Measurements from ENCODE around the gene SEC24B.

Gene SEC24B

DNA sequence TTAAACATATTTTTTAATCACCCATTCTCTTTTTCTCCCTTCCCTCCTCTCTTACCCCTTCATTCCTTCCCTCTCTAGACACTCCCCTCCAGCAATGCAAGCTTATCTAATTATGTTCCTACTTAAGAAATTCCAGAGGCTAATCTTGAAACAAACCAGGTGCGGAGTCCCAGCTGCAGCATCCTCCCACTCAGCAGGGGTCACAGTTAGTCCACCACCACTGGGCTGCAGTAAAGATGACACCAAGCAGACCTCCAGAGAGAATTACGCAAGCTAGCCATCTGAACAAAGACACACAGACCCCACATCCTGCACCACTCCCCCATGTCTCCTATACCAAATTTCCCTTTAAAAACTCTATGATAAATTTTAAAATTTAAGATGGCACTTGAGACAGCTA, 13.9 kb upstream of the SEC24B start:
- POLR2A ChIA-PET = no interaction called here
- CTCF ChIA-PET = interaction anchor here (0.6 to 1.3 kb wide), 4 partner anchors 14 to 685 kb away, joined by 3 to 4 read pairs (median 3); partner anchors contain the start of gene SEC24B
- DNase-seq (ENCODE audit: extremely low spot score) = no peak
- TF ChIP-seq FOXA1 (IDR thresholded peaks at IDR 0.05) = no peak
- no peak for TF ChIP-seq FOXK2 (IDR thresholded peaks at IDR 0.05)
- no peak for TF ChIP-seq ZNF384 (IDR thresholded peaks at IDR 0.05)

- ChIA-PET CTCF (no interaction called here), POLR2A (no interaction called here)
- no peak for DNase-seq (ENCODE audit: extremely low spot score)
- TF ChIP-seq CTBP1 (IDR thresholded peaks at IDR 0.05; ENCODE audit: borderline replicate concordance) (no peak), FOXM1 (IDR thresholded peaks at IDR 0.05; ENCODE audit: borderline replicate concordance) (no peak), ARNT (IDR thresholded peaks at IDR 0.05) (no peak), FOXA1 (IDR thresholded peaks at IDR 0.05) (no peak)
Observed at GRCh38 chr4:109424093-109424841, 9.3 kb upstream of the SEC24B start.

GRCh38 chr4:109425405-109425804, 8.2 kb upstream of the SEC24B start:
- TF ChIP-seq PKNOX1 (IDR thresholded peaks at IDR 0.05) (no peak), HDGF (IDR thresholded peaks at IDR 0.05; ENCODE audit: borderline replicate concordance) (no peak), L3MBTL2 (conservative IDR thresholded peaks at IDR 0.05) (no peak), LEF1 (IDR thresholded peaks at IDR 0.05; ENCODE audit: borderline replicate concordance) (no peak), FOXK2 (IDR thresholded peaks at IDR 0.05) (no peak), CTBP1 (IDR thresholded peaks at IDR 0.05; ENCODE audit: borderline replicate concordance) (no peak)
- POLR2A ChIA-PET = interaction anchor here (1.0 kb wide), 1 partner anchor 304 kb away, joined by 3 read pairs; no protein-coding TSS in a partner anchor
- no peak for DNase-seq (ENCODE audit: extremely low spot score)
- CTCF ChIA-PET = no interaction called here

DNA sequence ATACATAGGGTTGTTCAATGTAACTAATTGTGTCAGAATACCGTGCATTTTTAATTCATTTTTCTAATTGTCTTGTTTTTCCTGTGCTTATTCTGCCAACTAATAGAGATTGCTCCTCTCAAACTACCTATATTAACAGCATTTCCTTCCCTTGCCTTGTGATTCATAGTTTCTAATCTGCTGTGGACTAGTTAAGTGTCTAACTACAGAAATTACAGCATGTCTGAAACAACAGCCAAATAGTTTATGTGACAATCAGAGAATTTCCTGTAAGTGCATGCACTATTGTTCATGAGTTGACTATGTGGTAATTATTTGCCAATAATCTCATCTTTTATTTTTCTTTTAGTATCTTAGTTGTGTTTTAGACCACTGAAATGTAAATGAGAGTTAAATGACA, 4.1 kb upstream of the SEC24B start:
- TF ChIP-seq SP1 (IDR thresholded peaks at IDR 0.05) (no peak), SUZ12 (IDR thresholded peaks at IDR 0.05) (no peak), LEF1 (IDR thresholded peaks at IDR 0.05; ENCODE audit: borderline replicate concordance) (no peak), HDGF (IDR thresholded peaks at IDR 0.05; ENCODE audit: borderline replicate concordance) (no peak)
- DNase-seq (ENCODE audit: extremely low spot score) = no peak
- CTCF ChIA-PET = no interaction called here
- POLR2A ChIA-PET = no interaction called here

DNA sequence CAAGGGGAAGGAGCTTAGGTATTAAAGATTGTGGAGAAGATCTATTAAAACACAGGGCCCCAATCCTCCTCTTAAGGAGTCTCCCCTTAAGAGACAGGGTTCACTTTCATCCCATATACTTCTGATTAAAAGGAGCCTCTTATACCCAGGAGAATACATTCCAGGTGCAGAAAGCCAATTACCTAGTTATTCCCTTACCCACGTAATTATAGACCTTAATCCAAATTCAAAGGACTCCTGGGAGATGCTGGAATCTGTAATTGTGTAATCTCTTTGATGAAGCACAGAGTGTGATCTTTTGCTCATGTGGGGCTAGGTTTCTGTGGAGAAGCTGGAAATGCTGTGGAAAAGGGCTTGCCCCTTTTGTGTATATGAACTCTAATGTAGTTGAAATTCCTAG, 1.4 kb upstream of the SEC24B start:
- no peak for DNase-seq (ENCODE audit: extremely low spot score)
- CTCF ChIA-PET = interaction anchor here (0.9 to 1.4 kb wide), 3 partner anchors 32 to 391 kb away, joined by 3 to 4 read pairs (median 3); no protein-coding TSS in a partner anchor
- TF ChIP-seq FOXM1 (IDR thresholded peaks at IDR 0.05; ENCODE audit: borderline replicate concordance) = no peak
- TF ChIP-seq L3MBTL2 (conservative IDR thresholded peaks at IDR 0.05) = no peak
- no peak for TF ChIP-seq FOXA1 (IDR thresholded peaks at IDR 0.05)
- no peak for TF ChIP-seq PKNOX1 (IDR thresholded peaks at IDR 0.05)
- TF ChIP-seq NFRKB (IDR thresholded peaks at IDR 0.05) = no peak
- TF ChIP-seq ZNF384 (IDR thresholded peaks at IDR 0.05) = no peak
- no peak for TF ChIP-seq ELF4 (IDR thresholded peaks at IDR 0.05)
- no peak for TF ChIP-seq TARDBP (IDR thresholded peaks at IDR 0.05)
- no peak for TF ChIP-seq ARNT (IDR thresholded peaks at IDR 0.05)
- POLR2A ChIA-PET = interaction anchor here (1.1 kb wide), 1 partner anchor 128 kb away, joined by 3 read pairs; the partner anchor contains the start of gene MCUB

DNA sequence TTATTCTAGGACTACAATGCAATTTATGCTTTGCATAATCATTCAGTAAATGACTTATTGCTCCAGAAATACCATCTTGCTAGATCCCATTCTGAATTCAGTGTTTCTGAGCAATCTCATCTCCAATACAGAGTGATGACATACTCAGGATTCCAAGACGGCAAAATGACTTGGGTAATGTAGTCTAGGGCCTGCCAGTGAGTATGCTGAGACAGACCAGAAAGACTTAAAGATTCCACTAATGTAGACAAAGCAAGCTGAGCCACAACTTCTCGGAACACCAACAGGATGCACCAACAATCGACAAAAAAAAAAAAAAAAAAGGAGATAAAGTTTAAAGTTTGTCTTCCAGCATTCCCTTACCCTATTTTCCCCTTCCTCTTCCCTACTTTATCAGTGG, 919 bp upstream of the SEC24B start:
- POLR2A ChIA-PET = interaction anchor here (1.1 kb wide), 1 partner anchor 127 kb away, joined by 3 read pairs; the partner anchor contains the start of gene MCUB
- CTCF ChIA-PET = interaction anchor here (0.6 to 1.4 kb wide), 9 partner anchors 9 to 391 kb away, joined by 3 to 4 read pairs (median 3); no protein-coding TSS in a partner anchor
- no peak for DNase-seq (ENCODE audit: extremely low spot score)
- TF ChIP-seq SUZ12 (IDR thresholded peaks at IDR 0.05) (no peak), TARDBP (IDR thresholded peaks at IDR 0.05) (no peak), BHLHE40 (IDR thresholded peaks at IDR 0.05; ENCODE audit: borderline replicate concordance) (no peak), FOXK2 (IDR thresholded peaks at IDR 0.05) (no peak), LEF1 (IDR thresholded peaks at IDR 0.05; ENCODE audit: borderline replicate concordance) (no peak), ARNT (IDR thresholded peaks at IDR 0.05) (no peak), ELF4 (IDR thresholded peaks at IDR 0.05) (no peak), SP1 (IDR thresholded peaks at IDR 0.05) (no peak), NFRKB (IDR thresholded peaks at IDR 0.05) (no peak), L3MBTL2 (conservative IDR thresholded peaks at IDR 0.05) (no peak), FOXA1 (IDR thresholded peaks at IDR 0.05) (no peak), CTBP1 (IDR thresholded peaks at IDR 0.05; ENCODE audit: borderline replicate concordance) (no peak), FOXM1 (IDR thresholded peaks at IDR 0.05; ENCODE audit: borderline replicate concordance) (no peak), ZNF384 (IDR thresholded peaks at IDR 0.05) (no peak), HDGF (IDR thresholded peaks at IDR 0.05; ENCODE audit: borderline replicate concordance) (no peak), PKNOX1 (IDR thresholded peaks at IDR 0.05) (no peak)

Data from HEK293T (cell line).